Peyer's patch (tissue), 4 donors: ENCODE data around the gene KLHL2. TPM values are rescaled to one million over a fixed set of nuclear protein-coding genes. Genes with fewer than 3 reads are reported as not detected.

Source experiments
- DNase-seq, 3 donors: peaks; one replicate each; pipeline ENCODE4 v3.0.0-alpha.2; 2017 to 2019
- H3K27ac ChIP-seq, 4 donors: fragments of 200-600 bp; sonication (generic); one replicate each; pipeline ENCODE4 v1.5.1; 2016 to 2019
- H3K27me3 ChIP-seq, 2 donors: fragments of 200-600 bp; sonication (generic); one replicate each; pipeline ENCODE4 v1.5.1; 2019
- H3K36me3 ChIP-seq, 3 donors: fragments of 200-600 bp; sonication (generic); one replicate each; pipeline ENCODE4 v1.5.1; 2016 to 2019
- H3K4me1 ChIP-seq, 4 donors: fragments of 200-600 bp; sonication (generic); one replicate each; pipeline ENCODE4 v1.5.1; 2016 to 2019
- H3K4me3 ChIP-seq, 4 donors: fragments of 200-600 bp; sonication (generic); 1 replicate in 3 of 4; 2 replicates in 1 of 4; pipeline ENCODE4 v1.5.1; 2016 to 2019; ENCODE audit warnings: mild to moderate bottlenecking in 1 of 4
- H3K9me3 ChIP-seq, 4 donors: fragments of 200-600 bp; sonication (generic); one replicate each; pipeline ENCODE4 v1.5.1; 2016 to 2019; ENCODE audit warnings: mild to moderate bottlenecking in 1 of 4
- POLR2A ChIP-seq, 2 donors: fragments of 450-650 bp; IDR thresholded peaks; one replicate each; pipeline ENCODE4 v1.5.1; 2017; ENCODE audit warnings: antibody characterized with exemption in 2 of 2, mild to moderate bottlenecking in 2 of 2, moderate library complexity in 2 of 2
- total RNA-seq, 4 donors: library from RNA; depleted of rRNA; stranded (reverse); fragments of >200 nt; gene quantifications; one replicate each; pipeline ENCODE4 v1.1.0, GENCODE V29; 2016
- TF ChIP-seq, protein P1 (sequence below), 6 experiments: fragments of 450-650 bp in 4 of 6; fragments of 200-600 bp in 2 of 6; sonication (generic) in 1 of 6; IDR thresholded peaks; one replicate each; pipeline ENCODE4 v1.5.1; 2017 to 2019; ENCODE audit warnings: antibody characterized with exemption in 6 of 6, mild to moderate bottlenecking in 3 of 6, moderate library complexity in 1 of 6

The KLHL2 gene
- total RNA-seq, 4 donors from 2014 or later: 6.1 to 26.4 (median 10.6) TPM

DNA sequence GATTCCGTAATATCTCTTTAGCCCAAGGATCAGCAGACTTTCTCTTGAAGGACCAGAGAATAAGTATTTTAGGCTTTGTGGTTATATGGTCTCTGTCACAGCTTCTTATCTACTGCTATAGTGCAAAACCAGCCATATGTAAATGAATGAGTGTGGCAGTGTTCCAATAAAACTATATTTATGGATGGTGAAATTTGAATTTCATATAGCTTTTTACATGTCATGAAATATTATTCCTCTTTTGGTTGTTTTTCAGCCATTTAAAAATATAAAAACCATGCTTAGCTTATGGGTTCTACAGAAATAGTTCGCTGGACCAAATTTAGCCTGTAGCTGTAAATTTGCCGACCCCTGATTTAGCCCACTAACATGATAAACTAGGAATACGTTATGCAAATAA, 102.1 kb downstream of the KLHL2 start:
- Histone ChIP-seq H3K9me3 (no peaks in the 10 kb centered on the region), H3K27me3 (no peaks in the 10 kb centered on the region), H3K36me3 (peaks cover 0 to 11% (median 0%) of the 10 kb centered on the region in 3 donors), H3K4me1 (no peaks in the 10 kb centered on the region), H3K4me3 (no peak overlapping the region), H3K27ac (no peak overlapping the region)
- TF ChIP-seq, protein P1, sequence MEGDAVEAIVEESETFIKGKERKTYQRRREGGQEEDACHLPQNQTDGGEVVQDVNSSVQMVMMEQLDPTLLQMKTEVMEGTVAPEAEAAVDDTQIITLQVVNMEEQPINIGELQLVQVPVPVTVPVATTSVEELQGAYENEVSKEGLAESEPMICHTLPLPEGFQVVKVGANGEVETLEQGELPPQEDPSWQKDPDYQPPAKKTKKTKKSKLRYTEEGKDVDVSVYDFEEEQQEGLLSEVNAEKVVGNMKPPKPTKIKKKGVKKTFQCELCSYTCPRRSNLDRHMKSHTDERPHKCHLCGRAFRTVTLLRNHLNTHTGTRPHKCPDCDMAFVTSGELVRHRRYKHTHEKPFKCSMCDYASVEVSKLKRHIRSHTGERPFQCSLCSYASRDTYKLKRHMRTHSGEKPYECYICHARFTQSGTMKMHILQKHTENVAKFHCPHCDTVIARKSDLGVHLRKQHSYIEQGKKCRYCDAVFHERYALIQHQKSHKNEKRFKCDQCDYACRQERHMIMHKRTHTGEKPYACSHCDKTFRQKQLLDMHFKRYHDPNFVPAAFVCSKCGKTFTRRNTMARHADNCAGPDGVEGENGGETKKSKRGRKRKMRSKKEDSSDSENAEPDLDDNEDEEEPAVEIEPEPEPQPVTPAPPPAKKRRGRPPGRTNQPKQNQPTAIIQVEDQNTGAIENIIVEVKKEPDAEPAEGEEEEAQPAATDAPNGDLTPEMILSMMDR (IDR thresholded peaks at IDR 0.05): no peak
- TF ChIP-seq POLR2A (IDR thresholded peaks at IDR 0.05): no peak
- DNase-seq: no peak

DNA sequence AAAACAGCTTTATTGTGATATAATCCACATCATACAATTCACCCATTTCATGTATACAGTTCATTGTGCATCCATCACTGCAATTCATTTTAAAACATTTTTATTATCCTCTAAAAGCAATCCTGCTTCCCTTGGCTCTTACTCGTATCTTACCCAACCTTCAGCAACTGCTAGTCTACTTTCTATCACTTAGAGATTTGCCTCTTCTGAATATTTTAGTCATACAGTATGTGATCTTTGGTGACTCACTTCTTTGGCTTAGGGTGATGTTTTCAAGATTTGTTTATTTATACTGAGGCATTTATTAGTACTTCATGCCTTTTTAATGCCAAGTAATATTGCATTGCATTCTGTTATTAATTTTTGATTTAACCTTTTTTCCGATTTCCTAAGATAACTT, 105.1 kb downstream of the KLHL2 start:
- TF ChIP-seq, protein P1 (IDR thresholded peaks at IDR 0.05): no peak
- no peak for TF ChIP-seq POLR2A (IDR thresholded peaks at IDR 0.05)
- no peaks in the 10 kb centered on the region for H3K4me1 ChIP-seq
- no peak overlapping the region for H3K4me3 ChIP-seq
- H3K27ac ChIP-seq: no peak overlapping the region
- H3K27me3 ChIP-seq: no peaks in the 10 kb centered on the region
- peaks cover 0 to 11% (median 0%) of the 10 kb centered on the region in 3 donors for H3K36me3 ChIP-seq
- no peak for DNase-seq
- H3K9me3 ChIP-seq: no peaks in the 10 kb centered on the region

DNA sequence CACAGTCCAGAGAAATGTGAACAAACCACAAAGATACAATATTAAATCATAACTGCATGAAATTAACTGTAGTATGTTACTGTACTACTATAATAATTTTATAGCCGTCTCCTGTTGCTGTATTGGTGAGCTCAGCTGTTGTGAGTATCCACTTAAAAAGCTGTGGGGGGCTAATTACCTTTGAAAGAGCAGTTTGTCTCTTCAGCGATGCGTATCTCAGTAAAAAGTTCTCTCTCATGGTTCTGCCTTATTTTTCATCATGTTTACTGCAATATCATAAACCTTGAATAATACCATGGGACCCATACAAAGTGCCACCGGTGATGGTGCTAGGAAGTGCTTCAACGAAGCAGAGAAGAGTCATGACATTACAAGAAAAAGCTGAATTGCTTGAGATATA, 111.7 kb downstream of the KLHL2 start:
- TF ChIP-seq, protein P1 (IDR thresholded peaks at IDR 0.05): no peak
- no peak for TF ChIP-seq POLR2A (IDR thresholded peaks at IDR 0.05)
- Histone ChIP-seq H3K27me3 (no peaks in the 10 kb centered on the region), H3K4me3 (no peak overlapping the region)

DNA sequence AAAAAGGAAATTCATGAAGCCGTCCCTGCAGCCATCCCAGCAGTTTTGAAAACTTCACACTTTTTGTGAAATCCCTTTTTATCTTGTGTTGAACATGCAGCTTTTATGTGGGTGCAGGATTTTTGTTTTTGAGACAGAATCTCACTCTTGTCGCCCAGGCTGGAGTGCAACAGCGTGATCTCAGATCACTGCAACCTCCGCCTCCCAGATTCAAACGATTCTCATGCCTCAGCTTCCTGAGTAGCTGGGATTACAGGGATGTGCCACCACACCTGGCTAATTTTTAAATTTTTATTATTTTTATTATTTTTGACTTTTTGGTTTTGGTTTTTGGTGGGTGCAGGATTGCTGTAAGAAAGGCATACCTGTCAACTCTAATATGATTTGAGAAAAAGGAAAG, 112.1 kb downstream of the KLHL2 start:
- no peak for DNase-seq
- Histone ChIP-seq H3K4me1 (no peaks in the 10 kb centered on the region), H3K27ac (no peak overlapping the region), H3K36me3 (no peaks in the 10 kb centered on the region), H3K27me3 (no peaks in the 10 kb centered on the region), H3K9me3 (no peaks in the 10 kb centered on the region), H3K4me3 (no peak overlapping the region)
- TF ChIP-seq POLR2A (IDR thresholded peaks at IDR 0.05): no peak
- TF ChIP-seq, protein P1 (IDR thresholded peaks at IDR 0.05): no peak

More for the DNA sequence above, 111.7 kb downstream of the KLHL2 start:
- no peak overlapping the region for H3K27ac ChIP-seq
- H3K36me3 ChIP-seq: no peaks in the 10 kb centered on the region
- no peaks in the 10 kb centered on the region for H3K4me1 ChIP-seq
- H3K9me3 ChIP-seq: no peaks in the 10 kb centered on the region
- DNase-seq: no peak

DNA sequence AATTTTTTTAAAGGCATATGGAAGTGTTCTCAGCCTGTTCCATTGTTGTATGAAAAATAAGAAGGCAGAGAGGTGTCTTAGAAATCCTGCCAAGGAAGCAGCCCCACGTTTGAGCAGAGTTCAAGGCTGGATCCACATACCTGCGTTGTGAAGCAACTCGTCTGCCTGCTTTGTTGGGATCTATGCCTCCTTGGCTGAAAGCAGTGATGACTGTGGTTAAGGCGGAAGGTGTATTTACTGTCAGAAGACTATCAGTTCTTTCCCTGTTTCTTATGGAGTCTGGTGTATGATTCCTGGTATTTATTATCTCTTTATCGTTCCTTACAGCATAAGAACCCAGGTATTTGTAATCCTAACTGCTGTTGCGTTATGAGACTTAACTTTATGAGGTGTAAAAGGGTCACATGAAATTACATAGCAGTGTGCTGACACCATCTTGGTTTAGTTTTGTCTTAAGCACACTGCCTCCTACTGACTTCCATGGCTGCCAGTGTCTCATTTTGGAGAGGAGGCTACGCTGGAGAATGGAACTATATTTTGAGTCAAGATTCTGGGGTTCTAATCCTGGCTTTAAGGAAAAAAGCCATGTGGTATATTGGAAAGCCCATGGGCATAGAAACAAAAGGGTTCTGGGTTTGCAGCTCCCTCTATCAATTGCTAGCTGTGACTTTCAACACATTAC, 117.0 kb downstream of the KLHL2 start:
- Histone ChIP-seq H3K27ac (no peak overlapping the region), H3K9me3 (no peaks in the 10 kb centered on the region), H3K4me1 (peaks cover 0 to 17% (median 0%) of the 10 kb centered on the region in 4 donors), H3K27me3 (no peaks in the 10 kb centered on the region), H3K4me3 (no peak overlapping the region), H3K36me3 (no peaks in the 10 kb centered on the region)
- no peak for DNase-seq
- TF ChIP-seq, protein P1 (IDR thresholded peaks at IDR 0.05): no peak
- no peak for TF ChIP-seq POLR2A (IDR thresholded peaks at IDR 0.05)
